Lower leg skin (tissue), 4 donors: ENCODE data around the gene MOAP1. TPM values are rescaled to one million over a fixed set of nuclear protein-coding genes. Genes with fewer than 3 reads are reported as not detected.

ENCODE experiments used
- DNase-seq, 2 donors: peaks; one replicate each; pipeline ENCODE4 v3.0.0-alpha.2; 2019; ENCODE audit warnings: low spot score in 2 of 2
- H3K4me3 ChIP-seq: fragments of 200-600 bp; sonication (generic); 2 replicates; pipeline ENCODE4 v1.5.1; 2017; ENCODE audit warnings: mild to moderate bottlenecking, low read depth; ENCODE audit not compliant: poor library complexity, severe bottlenecking
- POLR2A ChIP-seq, 2 donors: fragments of 450-650 bp; IDR thresholded peaks; one replicate each; pipeline ENCODE4 v1.6.1; 2016 to 2017; ENCODE audit warnings: antibody characterized with exemption in 2 of 2, mild to moderate bottlenecking in 1 of 2, moderate library complexity in 1 of 2
- WGBS, 2 donors: methylation state at CpG; one replicate each; pipeline ENCODE4 v1.1.5; 2018; 5-methylcytosine and 5-hydroxymethylcytosine counted together
- intact Hi-C: fragments of 100-400 bp; cut with DNase I; formaldehyde crosslinking; loops from one replicate; pipeline ENCODE4 v1.15.0; 2023; ENCODE audit warnings: low total_unique reads
- total RNA-seq, 4 donors: library from RNA; depleted of rRNA; stranded (reverse); fragments of >200 nt; gene quantifications; one replicate each; pipeline ENCODE4 v1.1.0, GENCODE V29; 2016
- TF ChIP-seq, protein P1 (sequence below), 3 donors: fragments of 450-650 bp; IDR thresholded peaks; one replicate each; pipeline ENCODE4 v1.5.1; 2016; ENCODE audit warnings: antibody characterized with exemption in 3 of 3, mild to moderate bottlenecking in 3 of 3, moderate library complexity in 2 of 3

Gene MOAP1
- total RNA-seq, 4 donors from 2014 or later: 24.7 to 26.4 (median 25.5) TPM

DNA sequence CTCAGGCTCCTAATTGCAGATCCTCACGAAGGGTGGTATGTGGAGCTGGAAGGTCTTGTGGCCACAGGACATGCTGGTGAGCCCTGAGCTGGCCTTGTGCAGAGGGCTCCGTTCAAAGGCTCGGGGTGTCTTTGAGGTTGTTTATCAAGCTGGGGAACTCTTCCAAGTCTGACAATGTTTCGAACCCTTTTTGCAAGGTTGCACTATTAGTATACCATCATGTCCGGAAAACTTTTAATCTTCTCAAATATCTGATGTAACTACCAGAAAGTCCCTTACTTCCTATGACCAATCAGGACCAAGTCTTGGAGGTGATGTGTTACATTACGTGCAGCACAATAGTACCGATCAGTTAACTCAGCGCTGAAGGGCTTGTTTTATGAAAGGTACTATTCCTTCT is 43.9 kb upstream of the MOAP1 start:
- 90 to 96% methylated on average over 8 of the region's 8 CpGs for WGBS, 2 donors
- no peak for TF ChIP-seq POLR2A (IDR thresholded peaks at IDR 0.05)
- no peak for DNase-seq
- intact Hi-C loops: no loop called here
- H3K4me3 ChIP-seq: no peak overlapping the region

DNA sequence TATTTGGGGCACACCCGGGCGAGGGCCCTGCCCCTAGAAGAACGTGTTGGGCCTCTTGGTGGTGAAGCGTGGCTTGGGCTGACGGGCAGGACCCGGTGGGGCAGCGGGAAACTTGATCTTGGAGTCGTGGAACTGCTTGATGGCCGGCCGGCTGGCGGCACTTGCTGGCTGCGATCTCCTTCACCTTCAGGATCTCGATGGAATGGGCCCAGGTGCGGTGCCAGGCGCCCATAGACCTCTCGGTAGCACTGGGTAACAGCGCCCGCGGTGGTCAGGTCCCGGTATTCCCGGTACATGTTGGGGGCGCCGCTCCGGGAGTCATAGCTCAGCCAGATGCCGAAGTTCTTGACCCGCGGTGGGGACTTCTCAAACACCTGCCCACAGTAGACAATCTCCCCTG is 38.9 kb upstream of the MOAP1 start:
- TF ChIP-seq, protein P1, sequence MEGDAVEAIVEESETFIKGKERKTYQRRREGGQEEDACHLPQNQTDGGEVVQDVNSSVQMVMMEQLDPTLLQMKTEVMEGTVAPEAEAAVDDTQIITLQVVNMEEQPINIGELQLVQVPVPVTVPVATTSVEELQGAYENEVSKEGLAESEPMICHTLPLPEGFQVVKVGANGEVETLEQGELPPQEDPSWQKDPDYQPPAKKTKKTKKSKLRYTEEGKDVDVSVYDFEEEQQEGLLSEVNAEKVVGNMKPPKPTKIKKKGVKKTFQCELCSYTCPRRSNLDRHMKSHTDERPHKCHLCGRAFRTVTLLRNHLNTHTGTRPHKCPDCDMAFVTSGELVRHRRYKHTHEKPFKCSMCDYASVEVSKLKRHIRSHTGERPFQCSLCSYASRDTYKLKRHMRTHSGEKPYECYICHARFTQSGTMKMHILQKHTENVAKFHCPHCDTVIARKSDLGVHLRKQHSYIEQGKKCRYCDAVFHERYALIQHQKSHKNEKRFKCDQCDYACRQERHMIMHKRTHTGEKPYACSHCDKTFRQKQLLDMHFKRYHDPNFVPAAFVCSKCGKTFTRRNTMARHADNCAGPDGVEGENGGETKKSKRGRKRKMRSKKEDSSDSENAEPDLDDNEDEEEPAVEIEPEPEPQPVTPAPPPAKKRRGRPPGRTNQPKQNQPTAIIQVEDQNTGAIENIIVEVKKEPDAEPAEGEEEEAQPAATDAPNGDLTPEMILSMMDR (IDR thresholded peaks at IDR 0.05): no peak
- TF ChIP-seq POLR2A (IDR thresholded peaks at IDR 0.05): no peak
- no peak overlapping the region for H3K4me3 ChIP-seq
- 98% methylated on average over 27 of the region's 27 CpGs for WGBS, 2 donors
- intact Hi-C loops: no loop called here
- DNase-seq: no peak

DNA sequence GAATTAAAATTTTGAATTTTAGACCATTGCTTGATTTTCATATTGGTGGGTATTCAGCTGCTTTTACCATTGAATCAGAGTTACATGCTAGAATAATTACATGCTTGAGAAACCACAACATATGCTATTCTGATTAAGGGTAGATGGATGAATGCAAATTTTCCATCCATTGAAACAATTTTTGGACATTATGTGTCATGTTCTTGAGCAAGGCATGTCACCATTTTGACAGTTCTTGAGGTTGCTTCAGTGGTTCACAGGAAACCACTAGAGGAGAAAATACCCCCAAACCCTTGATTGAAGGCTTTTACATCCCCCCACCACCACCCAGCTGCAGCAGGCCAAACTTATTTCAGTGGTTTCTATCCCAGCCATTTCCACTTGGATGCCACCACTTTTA is 35.8 kb upstream of the MOAP1 start:
- TF ChIP-seq, protein P1 (IDR thresholded peaks at IDR 0.05): no peak
- TF ChIP-seq POLR2A (IDR thresholded peaks at IDR 0.05): no peak
- intact Hi-C loops: no loop called here
- H3K4me3 ChIP-seq: no peak overlapping the region
- DNase-seq: no peak

GRCh38 chr14:93219103-93219726 is 34.5 kb upstream of the MOAP1 start:
- 53 to 62% methylated on average over 3 of the region's 3 CpGs for WGBS, 2 donors
- TF ChIP-seq, protein P1 (IDR thresholded peaks at IDR 0.05): no peak
- no peak for TF ChIP-seq POLR2A (IDR thresholded peaks at IDR 0.05)
- intact Hi-C loops: loop anchor here (10.0 kb wide), 1 partner anchor 104 kb away; the partner anchor contains the start of gene ITPK1
- peak in 1 of 2 donors; percentile 36 for DNase-seq
- H3K4me3 ChIP-seq: no peak overlapping the region

GRCh38 chr14:93214598-93214997 is 29.9 kb upstream of the MOAP1 start:
- WGBS, 2 donors: 89 to 96% methylated on average over 2 of the region's 2 CpGs
- TF ChIP-seq, protein P1 (IDR thresholded peaks at IDR 0.05): no peak
- TF ChIP-seq POLR2A (IDR thresholded peaks at IDR 0.05): no peak
- H3K4me3 ChIP-seq: no peak overlapping the region
- no peak for DNase-seq
- intact Hi-C loops: loop anchor here (10.0 kb wide), 1 partner anchor 100 kb away; the partner anchor contains the start of gene ITPK1

- no peak for DNase-seq
- WGBS, 2 donors: 77 to 80% methylated on average over 3 of the region's 3 CpGs
- intact Hi-C loops: loop anchor here (10.0 kb wide), 1 partner anchor 98 kb away; the partner anchor contains the start of gene ITPK1
- H3K4me3 ChIP-seq: no peak overlapping the region
- no peak for TF ChIP-seq POLR2A (IDR thresholded peaks at IDR 0.05)
- TF ChIP-seq, protein P1 (IDR thresholded peaks at IDR 0.05): no peak
These were observed 27.7 kb upstream of the MOAP1 start for GRCh38 chr14:93212432-93212831.
